ENCODE measurements around the gene DGCR2. TPM values are rescaled to one million over a fixed set of nuclear protein-coding genes. Genes with fewer than 3 reads are reported as not detected.
"Not testable (repeated sequence)": the region's sequence is repeated elsewhere in the genome, so short reads cannot be mapped to it uniquely, and the experiment has no call there.

Gene DGCR2
- polyA plus RNA-seq, 1 donor, result 49.1 TPM

DNA sequence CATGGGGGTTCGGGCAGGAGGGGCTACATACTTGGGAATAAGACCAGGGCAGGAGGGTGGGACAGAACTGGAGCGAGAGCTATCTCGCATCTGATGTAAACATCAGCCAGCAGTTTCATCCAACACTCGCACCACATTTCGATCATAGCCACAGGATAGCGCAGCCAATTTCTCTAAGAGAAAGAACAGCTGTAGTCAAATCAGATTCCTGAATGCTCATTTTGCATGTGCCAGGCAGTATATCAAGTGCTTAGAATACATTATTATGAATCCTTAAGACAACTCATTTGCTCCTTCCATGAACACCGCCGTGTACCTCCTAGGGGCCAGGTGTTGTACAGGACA is 14.5 kb downstream of the DGCR2 start:
- no peak for DNase-seq

DNA sequence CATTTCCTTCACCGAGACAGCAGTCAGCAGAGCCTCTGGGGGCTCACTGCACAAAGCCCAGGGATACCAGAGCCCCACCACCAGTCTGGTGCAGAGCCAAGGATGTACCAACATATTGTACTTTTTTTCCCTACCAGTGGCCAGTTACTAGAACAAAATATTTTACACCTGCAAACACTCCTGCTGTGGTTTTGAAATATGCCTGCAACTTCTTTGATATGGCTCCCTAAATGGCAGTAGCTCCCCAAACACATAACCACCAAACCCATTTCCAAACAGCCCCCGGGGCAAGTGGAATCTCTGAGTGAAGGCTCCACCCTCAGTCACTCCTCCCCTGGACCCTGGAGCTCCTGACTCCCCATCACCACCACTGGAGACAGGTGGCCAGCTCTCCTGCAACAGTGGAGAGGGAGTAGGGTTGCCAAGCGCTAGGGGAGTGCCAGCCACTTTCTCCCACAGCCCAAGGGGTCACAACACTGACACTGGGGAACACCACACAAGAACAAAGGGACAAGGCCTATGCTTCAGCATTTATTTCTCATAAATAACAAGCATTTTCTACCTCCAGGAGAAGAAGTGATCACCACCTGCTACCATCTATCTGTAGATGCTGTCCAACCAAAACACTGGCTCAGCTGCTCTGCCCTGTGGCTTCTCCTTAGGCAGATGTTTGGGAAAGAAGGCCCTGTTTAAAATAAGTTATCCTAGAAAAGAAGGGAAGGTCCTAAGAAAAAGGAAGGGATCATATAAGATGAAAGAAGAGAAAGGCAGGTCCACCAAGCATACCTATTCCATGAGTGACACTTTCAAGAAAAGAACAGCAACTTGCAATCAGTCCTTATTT is 15.1 kb downstream of the DGCR2 start:
- DNase-seq, result no peak

GRCh38 chr22:19105867-19106802 is 16.1 kb downstream of the DGCR2 start:
- no peak for DNase-seq

DNA sequence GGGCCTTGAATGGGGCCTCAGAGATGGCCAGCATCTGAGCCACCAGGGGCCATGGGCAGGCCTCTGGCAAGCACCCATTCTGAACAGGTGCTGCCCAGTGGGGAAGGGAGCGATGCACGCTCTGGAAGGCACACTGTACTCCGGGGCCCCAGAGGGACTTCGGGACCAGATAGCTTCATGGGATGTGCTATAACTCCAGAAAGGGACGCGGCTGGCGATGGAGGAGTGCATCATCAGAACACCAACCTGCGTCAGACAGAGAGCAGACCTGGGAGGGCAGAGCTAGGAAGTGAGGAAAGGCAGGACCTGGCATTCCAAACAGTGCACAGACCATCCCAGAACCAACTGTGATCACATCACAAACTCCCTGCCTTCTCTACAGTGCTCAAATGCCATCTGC is 16.8 kb downstream of the DGCR2 start:
- no peak for DNase-seq

DNA sequence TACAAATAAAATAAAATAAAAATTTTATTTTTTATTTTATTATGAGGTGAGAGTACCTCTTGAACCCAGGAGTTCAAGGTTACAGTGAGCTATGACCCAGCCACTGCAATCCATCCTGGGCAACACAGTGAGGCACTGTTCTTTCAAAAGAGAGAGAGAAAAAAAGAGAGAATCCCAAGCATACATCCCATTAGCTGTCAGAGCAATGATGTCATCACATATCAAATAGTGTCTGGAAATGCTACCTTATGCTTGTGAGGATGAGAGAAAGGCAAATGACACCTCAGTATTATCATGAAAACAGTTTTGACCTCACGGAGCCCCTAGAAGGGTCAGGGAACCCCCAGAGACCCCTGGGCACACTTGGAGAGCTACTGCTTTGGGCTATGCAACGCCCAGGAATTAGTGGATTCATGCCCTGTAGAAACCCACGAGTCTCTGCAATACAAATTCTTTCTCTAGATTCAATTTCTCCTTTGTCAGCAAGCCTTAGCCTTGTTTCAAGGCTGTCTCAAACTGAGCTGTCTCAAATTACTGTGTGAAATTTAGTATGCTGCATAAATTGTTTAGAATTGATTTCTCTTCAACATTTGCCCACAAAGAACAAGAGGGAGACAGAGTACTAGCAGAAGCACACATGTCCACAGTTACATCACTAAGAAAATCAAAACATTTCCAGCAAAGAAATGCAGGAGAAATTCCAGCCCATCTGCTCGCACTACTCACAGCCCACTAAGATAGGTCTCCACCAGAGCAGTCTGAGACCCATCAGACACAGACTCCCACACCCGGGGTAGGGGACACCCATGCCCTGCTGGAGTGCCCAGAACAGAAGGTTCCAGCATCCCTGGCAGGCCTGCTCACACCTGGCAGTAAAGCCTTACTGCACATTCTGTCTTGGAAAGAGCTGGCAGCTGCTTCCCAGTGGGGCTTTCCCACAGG is 18.1 kb downstream of the DGCR2 start:
- DNase-seq, result no peak

- no peak for DNase-seq
These were observed 24.1 kb downstream of the DGCR2 start for GRCh38 chr22:19098157-19098556.

DNA sequence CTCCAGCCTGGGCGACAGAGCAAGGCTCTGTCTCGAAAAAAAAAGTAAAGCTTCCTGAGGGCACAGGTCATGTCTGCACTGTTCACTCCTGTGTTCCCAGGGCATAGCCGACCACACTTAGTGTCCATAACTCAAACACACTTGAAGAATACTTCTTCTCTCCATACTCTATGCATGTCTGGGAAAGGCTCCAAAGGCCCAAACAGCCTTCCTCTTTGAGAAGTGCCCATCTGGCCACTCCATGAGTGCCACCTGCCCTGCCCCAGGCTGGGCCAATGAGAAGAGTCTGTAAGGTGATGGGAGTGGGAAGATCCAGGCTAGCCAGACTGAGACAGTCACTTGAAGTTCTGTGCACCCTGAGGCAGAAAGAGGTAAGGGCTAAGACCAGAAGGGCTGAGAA is 24.7 kb downstream of the DGCR2 start:
- DNase-seq, result no peak

DNA sequence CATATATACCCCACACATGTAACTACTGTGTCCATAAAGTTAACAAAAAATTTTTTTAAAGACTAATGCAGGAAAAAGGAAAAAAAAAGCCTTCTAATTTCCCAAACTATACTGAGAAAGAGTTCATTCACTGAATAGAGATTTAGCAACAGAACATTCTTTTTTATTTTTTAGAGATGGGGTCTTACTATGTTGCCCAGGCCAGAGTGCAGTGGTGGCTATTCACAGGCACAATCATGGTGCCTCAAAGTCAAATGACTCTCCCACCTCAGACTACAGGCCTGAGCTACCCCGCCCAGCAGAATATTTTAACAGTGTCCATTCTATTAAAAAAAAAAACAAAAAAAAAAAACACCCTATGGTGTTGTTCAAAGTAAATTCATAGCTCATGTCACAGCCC is 25.7 kb downstream of the DGCR2 start:
- DNase-seq, result no peak

DNA sequence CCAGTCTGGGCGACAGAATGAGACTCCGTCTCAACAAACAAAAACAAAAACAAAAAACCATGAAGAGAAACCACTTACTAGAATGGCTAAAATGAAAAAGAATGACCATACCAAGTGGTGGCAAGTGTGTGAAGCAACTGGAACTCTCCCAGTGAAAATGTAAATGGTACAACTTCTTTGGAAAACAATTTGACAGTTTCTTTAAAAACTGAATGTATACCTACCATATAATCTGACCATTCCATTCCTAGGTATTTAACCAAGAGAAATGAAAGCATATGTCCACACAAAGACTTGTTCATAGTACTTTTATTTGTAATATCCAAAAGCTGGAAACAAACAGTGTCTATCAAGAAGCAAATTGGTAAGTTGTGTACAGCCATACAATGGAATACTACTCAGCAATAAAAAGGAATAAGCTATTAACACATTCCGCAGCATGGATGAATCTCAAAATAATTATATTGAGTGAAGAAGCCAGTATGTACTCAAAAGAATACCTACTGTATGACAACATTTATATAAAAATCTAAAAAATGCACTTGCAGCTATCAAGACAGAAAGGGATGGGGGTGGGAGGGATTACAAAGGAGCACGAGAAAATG is 27.7 kb downstream of the DGCR2 start:
- no peak for DNase-seq

- no peak for DNase-seq
These were observed 29.5 kb downstream of the DGCR2 start for GRCh38 chr22:19092725-19093124.

- no peak for DNase-seq
These were observed 31.6 kb downstream of the DGCR2 start for GRCh38 chr22:19090586-19091127.

DNA sequence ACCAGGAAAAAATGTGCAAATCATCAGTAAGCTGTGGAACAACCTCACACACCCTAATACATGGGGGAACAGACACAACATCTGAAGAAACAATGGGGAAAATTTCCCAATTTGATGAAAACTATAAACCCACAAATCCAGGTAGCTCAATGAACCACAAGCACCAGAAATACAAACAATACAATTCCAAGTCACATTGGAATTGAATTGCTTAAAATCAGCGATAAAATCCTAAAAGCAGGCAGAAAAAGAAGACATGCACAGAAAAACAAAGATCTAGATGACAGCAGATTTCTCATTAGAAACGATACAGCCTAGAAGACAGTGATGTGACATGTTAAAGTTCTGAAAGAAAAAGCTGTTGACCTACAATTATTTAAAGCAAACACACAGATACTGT is 32.0 kb downstream of the DGCR2 start:
- no peak for DNase-seq

- DNase-seq, result no peak
These were observed 33.2 kb downstream of the DGCR2 start for GRCh38 chr22:19088866-19089595.

GRCh38 chr22:19086896-19087295 is 35.3 kb downstream of the DGCR2 start:
- no peak for DNase-seq

DNA sequence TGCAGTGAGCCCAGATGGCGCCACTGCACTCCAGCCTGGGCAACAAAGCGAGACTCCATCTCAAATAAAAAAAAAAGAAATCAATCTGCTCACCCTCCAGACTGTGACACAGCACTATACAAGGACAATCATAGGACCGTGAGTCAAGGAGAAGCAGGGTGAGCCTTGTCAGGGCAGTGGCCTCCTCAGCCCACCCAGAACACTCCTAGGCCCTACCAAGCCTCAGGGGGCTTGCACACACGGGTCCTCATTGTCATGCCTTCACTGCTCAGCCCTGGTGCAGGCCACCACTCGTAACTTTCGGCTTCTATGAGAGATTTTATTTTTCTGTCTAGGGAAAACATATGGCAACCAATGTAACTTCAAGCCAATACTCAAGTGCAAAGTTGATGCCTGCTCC is 35.8 kb downstream of the DGCR2 start:
- DNase-seq, result no peak

GRCh38 chr22:19085233-19085718 is 36.9 kb downstream of the DGCR2 start:
- DNase-seq, result peak; percentile 43

DNA sequence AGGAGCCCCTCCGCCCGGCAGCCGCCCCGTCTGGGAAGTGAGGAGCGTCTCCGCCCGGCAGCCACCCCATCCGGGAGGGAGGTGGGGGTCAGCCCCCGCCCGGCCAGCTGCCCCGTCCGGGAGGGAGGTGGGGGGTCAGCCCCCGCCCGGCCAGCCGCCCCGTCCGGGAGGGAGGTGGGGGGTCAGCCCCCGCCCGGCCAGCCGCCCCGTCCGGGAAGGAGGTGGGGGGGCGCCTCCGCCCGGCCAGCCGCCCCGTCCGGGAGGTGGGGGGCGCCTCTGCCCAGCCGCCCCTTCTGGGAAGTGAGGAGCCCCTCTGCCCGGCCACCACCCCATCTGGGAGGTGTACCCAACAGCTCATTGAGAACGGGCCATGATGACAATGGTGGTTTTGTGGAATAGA is 37.6 kb downstream of the DGCR2 start:
- DNase-seq, result not testable (repeated sequence)

DNA sequence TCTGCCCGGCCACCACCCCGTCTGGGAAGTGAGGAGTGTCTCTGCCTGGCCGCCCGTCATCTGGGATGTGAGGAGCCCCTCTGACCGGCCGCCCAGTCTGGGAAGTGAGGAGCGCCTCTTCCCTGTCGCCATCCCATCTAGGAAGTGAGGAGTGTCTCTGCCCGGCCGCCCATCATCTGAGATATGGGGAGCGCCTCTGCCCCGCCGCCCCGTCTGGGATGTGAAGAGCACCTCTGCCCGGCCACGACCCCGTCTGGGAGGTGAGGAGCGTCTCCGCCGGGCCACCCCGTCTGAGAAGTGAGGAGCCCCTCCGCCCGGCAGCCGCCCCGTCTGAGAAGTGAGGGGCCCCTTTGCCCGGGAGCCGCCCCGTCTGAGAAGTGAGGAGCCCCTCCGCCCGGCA is 38.1 kb downstream of the DGCR2 start:
- not testable (repeated sequence) for DNase-seq

- no peak for DNase-seq
These were observed 39.4 kb downstream of the DGCR2 start for GRCh38 chr22:19082793-19083192.

- DNase-seq, result no peak
These were observed 40.1 kb downstream of the DGCR2 start for GRCh38 chr22:19082101-19082500.

GRCh38 chr22:19081351-19081750 is 40.9 kb downstream of the DGCR2 start:
- no peak for DNase-seq
